ENCODE results near the gene PICALM. TPM values are rescaled to one million over a fixed set of nuclear protein-coding genes. Genes with fewer than 3 reads are reported as not detected.

Gene PICALM
- total and polyA plus RNA-seq, 8 donors: 23.3 to 90.9 (median 51.7) TPM

GRCh38 chr11:86011175-86011574 is 57.7 kb downstream of the PICALM start:
- ATAC-seq (no peak), DNase-seq (no peak), FAIRE-seq (no peak)
- H3K36me3 ChIP-seq: peaks cover 0 to 41% (median 0%) of the 10 kb centered on the region in 3 donors
- H3K4me1 ChIP-seq: no peaks in the 10 kb centered on the region
- no peak overlapping the region for H3K27ac ChIP-seq
- no peaks in the 10 kb centered on the region for H3K9me3 ChIP-seq
- intact Hi-C loops (cut with DNase I): no loop called here
- TF ChIP-seq CTCF (IDR thresholded peaks at IDR 0.05): no peak
- no peaks in the 10 kb centered on the region for H3K27me3 ChIP-seq
- no peak overlapping the region for H3K4me3 ChIP-seq
- 82 to 89% methylated on average over 1 of the region's 1 CpG for WGBS, 2 donors

GRCh38 chr11:86003654-86004053 is 65.2 kb downstream of the PICALM start:
- TF ChIP-seq CTCF (IDR thresholded peaks at IDR 0.05): no peak
- no peak for FAIRE-seq
- H3K27ac ChIP-seq: no peak overlapping the region

GRCh38 chr11:86002431-86002830 is 66.5 kb downstream of the PICALM start:
- peaks cover 0 to 51% (median 0%) of the 10 kb centered on the region in 3 donors for H3K36me3 ChIP-seq

More at GRCh38 chr11:86003654-86004053, 65.2 kb downstream of the PICALM start:
- Histone ChIP-seq H3K36me3 (peaks cover 0 to 51% (median 0%) of the 10 kb centered on the region in 3 donors), H3K4me3 (no peak overlapping the region), H3K9me3 (no peaks in the 10 kb centered on the region), H3K4me1 (peaks cover 0 to 5% (median 0%) of the 10 kb centered on the region in 3 donors), H3K27me3 (no peaks in the 10 kb centered on the region)
- WGBS, 2 donors: 49 to 51% methylated on average over 2 of the region's 2 CpGs
- no peak for DNase-seq
- ATAC-seq: no peak
- intact Hi-C loops (cut with DNase I): no loop called here

GRCh38 chr11:85991508-85991907 is 77.4 kb downstream of the PICALM start:
- intact Hi-C loops (cut with DNase I): no loop called here

More at GRCh38 chr11:86002431-86002830, 66.5 kb downstream of the PICALM start:
- ATAC-seq (no peak), FAIRE-seq (no peak), DNase-seq (no peak)
- Histone ChIP-seq H3K4me1 (peaks cover 0 to 5% (median 0%) of the 10 kb centered on the region in 3 donors), H3K27me3 (no peaks in the 10 kb centered on the region), H3K9me3 (no peaks in the 10 kb centered on the region), H3K27ac (no peak overlapping the region), H3K4me3 (no peak overlapping the region)
- no peak for TF ChIP-seq CTCF (IDR thresholded peaks at IDR 0.05)
- WGBS, 2 donors: 93 to 96% methylated on average over 3 of the region's 3 CpGs
- intact Hi-C loops (cut with DNase I): no loop called here

More at GRCh38 chr11:85991508-85991907, 77.4 kb downstream of the PICALM start:
- Histone ChIP-seq H3K4me1 (no peaks in the 10 kb centered on the region), H3K9me3 (no peaks in the 10 kb centered on the region), H3K4me3 (no peak overlapping the region), H3K27ac (no peak overlapping the region), H3K36me3 (peaks cover 0 to 22% (median 2%) of the 10 kb centered on the region in 3 donors), H3K27me3 (no peaks in the 10 kb centered on the region)
- no peak for TF ChIP-seq CTCF (IDR thresholded peaks at IDR 0.05)
- WGBS, 2 donors: 85 to 92% methylated on average over 2 of the region's 2 CpGs
- ATAC-seq (no peak), FAIRE-seq (no peak), DNase-seq (no peak)
